Activated CD4-positive, alpha-beta T cell treated with anti-CD3 and anti-CD28 coated beads, Interleukin-2, amount 50 U/mL, for 4 hours (primary cell): ENCODE data around the gene DDR1.
"Not testable (repeated sequence)": the region's sequence is repeated elsewhere in the genome, so short reads cannot be mapped to it uniquely, and the experiment has no call there.

Experiments
- DNase-seq, 2 experiments: peaks; one replicate each; pipeline ENCODE4 v3.0.0-alpha.2; 2020

The DDR1 gene

DNA sequence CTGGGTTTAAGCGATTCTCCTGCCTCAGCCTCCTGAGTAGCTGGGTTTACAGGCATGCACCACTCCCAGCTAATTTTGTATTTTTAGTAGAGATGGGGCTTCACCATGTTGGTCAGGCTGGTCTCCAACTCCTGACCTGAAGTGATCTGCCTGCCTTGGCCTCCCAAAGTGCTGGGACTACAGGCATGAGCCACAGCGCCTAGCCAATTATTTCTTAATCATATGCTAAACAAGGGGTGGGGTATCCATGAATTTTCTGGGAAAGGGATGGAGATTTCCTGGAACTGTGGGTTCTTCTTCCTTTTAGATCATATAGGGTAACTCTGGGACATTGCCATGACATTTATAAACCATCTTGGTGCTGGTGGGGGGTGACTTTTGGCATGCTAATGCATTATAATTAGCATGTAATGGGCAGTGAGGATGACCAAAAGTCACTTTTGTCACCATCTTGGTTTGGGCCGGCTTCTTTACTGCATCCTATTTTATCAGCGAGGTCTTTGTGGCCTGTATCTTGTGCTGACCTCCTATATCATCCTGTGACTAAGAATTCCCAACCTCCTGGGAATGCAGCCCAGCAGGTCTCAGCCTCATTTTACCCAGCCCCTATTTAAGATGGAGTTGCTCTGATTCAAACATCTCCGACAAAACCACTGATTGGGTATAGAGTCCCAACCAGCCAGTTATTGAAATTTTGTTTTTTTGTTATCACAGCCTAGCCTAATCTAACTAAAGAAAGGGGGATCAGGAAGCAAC, 29.9 kb upstream of the DDR1 start:
- no peak for DNase-seq

DNA sequence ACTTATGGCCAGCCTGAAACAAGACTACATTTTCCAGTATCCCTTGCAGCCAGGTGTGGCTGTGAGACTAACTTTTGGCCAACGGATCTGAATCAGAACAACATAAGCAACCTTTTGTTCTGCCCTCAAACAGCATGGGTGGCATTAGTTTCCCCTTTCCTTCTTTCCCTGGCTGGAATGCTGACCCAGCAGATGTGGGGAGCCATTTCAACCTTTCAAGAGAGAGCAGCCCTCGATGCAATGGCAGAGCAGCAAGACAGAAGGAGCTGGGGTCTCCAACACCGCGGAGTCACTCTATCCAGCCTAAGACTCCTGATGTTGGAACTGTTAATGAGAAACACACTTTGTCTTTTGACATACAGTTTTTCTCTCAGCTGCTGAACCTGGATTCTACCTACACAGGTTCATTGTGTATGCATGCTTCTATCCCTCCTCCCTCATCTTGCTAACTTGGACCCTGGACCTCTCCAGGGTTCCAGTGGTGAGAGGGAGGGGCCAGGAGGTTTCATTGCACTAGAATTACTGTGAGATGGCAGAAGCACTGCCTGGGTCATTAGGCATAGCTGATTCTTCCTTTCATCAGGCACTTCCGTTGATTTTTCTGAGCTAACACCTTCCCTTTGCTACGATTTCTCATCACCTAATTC, 28.8 kb upstream of the DDR1 start:
- no peak for DNase-seq

DNA sequence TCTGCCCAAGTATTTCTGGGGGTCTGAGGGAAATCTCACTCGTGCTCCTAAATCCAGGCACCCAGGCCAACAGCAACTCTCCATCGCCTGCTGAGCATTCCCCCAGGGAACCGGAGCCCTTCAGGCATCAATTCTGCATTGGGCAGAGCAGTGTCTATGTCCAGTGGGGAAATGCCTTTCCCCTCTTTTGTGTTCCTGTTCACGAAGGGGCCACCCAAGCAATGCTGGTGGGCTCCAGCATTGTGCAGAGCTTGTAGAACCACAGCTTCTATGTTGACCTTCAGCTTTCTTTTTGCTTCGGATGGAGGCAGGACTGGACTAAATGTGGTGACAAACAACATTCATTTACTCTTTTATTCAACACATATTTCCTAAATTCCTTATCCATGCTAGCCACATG, 27.2 kb upstream of the DDR1 start:
- no peak for DNase-seq

DNA sequence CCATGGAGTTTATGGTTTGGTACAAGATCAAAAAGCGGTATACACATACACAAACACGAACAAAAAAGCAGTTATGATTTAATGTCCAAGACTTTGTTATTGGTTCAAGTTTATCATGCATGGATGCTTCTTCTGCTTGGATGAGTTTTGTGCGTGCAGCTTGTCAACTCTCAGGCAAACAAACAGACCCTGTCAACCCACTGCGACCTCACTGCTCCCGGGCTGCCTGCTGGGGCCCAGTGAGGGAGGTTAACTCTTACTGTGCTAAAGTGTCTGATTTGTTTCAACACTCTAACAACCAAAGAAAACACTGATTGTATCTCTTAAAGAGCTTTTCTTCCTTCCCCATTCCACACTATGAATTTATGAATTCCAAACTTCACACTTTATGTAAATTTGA, 26.8 kb upstream of the DDR1 start:
- DNase-seq: no peak

DNA sequence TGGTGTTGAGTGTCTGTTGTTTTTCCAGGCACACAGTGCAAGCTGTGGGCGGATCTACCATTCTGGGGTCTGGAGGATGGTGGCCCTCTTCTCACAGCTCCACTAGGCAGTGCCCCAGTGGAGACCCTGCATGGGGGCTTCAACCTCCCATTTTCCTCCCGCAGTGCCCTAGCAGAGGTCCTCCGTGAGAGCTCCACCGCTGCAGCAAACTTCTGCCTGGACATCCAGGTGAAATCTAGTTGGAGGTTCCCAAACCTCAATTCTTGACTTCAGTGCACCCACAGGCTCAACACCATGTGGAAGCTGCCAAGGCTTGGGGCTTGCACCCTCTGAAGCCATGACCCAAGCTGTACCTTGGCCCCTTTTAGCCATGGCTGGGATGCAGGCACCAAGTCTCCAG, 24.6 kb upstream of the DDR1 start:
- not testable (repeated sequence) for DNase-seq

DNA sequence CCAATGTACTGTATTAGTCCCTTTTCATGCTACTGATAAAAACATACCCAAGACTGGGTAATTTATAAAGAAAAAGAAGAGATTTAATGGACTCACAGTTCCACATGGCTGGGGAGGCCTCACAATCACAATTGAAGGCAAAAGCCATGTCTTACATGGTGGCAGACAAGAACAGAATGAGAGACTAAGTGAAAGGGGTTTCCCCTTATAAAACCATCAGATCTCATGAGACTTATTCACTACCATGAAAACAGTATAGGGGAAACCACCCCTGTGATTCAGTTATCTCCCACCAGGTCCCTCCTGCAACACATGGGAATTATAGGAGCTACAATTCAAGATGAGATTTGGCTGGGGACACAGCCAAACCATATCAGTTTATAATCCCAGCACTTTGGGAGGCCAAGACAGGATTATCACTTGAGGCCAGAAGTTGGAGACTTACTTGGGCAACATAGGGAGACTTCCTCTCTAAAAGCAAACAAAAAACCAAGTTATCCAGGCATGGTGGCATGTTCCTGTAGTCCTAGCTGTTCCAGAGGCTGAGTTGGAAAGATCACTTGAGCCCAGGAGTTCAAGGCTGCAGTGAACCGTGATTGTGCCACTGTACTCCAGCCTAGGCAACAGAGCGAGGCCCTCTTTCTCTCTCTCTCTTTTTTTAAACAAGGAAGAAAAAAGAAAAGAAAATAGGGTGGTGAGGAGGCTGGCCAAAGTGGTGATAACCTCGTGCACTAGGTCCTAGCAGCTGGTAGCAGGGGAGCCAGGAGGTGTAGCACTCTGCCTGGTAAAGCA, 22.9 kb upstream of the DDR1 start:
- no peak for DNase-seq

DNA sequence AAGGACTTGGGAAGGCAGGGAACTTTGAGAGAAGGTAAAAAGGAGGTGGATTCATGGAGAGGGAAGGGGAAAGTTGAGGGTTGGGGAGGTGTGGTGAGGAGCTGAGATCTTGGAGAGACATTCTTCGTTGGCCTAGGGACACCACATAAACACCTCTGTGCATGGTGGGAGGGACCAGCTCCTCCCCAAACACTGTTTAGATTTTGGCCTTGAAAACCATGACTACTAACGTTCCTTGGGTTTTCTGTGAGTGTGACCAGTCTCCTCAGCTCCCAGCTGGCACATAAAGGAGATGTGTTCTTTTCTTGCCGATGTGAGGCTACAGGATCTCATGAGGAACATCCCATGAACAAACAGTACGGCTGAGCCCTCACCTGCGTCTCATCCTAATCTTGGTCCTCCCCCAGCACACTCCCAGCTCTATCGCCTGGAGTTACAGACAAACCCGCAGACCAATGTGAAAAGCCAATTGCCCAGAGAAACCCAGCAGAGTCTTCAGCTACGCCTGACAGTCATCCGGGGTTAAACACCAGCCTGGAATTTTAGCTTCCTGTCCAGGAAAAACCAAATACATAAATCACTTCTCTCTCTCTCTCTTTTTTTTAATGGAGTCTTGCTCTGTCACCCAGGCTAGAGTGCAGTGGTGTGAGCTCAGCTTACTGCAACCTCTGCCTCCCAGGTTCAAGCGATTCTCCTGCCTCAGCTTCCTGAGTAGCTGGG, 22.0 kb upstream of the DDR1 start:
- no peak for DNase-seq

DNA sequence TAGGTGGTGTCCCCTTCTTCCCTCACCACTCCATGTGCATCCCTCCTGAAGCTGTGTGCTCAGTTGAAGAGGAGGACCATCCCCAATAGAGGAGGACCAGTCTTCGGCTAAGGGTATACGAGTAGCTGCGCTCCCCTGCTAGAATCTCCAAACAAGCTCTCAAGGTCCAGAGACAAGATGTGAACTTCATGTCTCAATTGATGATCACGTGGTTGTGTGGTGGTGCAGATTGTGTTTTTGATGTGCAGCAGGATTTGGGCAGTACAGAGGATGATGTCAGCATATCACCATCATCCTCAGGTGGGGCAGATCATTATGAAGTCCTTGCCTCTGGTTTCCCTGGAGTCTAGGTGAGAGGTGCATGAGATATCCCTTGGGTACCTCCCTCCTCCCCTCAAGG, 20.0 kb upstream of the DDR1 start:
- DNase-seq: no peak

DNA sequence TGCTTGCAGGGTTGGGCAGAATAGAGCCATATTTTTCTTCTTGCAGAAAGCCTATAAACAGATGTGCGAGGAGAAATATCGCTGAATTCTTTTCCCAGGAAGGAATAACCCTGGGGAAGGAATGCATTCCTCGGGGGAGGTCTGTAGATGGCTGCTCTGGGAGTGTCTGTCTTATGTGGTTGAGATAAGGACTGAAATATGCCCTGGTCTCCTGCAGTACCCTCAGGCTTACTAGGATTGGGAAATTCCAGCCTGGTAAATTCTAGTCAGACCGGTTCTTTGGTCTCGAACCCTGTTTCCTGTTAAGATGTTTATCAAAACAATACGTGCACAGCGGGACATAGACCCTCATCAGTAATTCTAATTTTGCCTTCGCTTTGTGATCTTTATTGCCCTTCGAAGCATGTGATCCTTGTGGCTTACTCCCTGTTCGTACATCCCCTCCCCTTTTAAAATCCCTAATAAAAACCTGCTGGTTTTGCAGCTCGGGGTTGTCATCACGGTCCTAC, 15.0 kb upstream of the DDR1 start:
- DNase-seq: not testable (repeated sequence)

DNA sequence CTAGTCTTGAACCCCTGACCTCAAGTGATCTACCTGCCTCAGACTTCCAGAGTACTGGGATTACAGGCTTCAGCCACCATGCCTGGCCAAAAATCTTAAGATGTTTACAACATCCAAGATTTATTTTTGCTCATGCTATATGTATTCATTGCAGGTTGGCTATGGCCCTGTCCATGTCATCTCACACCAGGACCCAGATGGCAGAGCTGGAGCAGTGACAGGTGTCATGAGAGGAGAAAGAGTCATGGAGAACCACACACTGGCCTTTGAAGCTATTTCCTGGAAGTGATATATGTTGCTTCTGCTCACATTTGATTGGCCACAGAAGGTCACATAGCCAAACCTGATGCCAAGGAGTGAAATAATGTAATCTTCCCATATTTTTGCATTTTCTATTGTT, 13.8 kb upstream of the DDR1 start:
- no peak for DNase-seq

DNA sequence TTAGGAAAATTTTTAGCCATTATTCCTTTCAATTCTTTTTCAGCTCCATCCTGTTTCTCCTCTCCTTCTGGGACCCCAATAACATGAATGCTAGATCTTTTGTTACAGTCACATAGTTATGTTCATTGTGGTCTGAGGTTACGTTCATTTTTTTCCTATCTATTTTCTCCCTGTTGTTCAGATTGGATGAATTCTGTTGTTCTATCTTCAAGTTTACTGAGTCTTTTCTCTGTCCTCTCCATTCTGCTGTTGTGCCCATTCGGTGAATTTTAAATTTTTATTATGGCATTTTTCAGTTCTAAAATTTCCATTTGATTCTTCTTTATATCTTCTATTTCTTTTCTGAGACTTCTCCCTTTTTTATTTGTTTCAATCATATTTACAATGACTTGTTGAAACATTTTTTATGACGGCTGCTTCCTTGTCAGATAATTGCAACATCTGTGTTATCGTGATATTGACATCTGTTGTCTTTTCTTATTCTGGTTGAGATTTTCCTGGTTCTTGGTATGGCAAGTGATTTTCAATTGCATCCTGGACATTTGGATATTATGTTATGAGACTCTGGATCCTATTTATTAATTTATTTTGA, 12.6 kb upstream of the DDR1 start:
- DNase-seq: no peak

DNA sequence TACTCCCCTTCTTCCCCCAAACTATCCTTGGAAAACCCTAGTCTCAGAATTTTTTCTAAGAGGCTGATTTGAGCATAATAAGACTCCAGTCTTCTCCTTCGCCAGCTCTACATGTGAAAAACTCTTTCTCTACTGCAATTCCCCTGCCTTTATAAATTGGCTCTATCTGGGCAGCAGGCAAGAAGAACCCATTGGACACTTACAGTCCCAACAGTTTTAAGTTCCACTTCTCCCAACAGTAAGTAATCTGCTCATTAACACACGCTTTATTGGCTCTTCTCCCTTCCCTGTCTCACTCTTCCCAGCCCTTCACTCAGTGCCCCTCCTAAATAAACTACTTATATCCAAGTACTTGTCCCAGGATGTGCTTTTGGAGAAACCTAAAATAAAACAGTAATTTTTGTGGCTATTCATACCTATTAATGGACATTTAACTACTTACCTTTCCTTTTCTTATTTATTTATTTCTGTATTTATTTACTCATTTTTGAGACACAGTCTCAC, 11.1 kb upstream of the DDR1 start:
- DNase-seq: no peak

DNA sequence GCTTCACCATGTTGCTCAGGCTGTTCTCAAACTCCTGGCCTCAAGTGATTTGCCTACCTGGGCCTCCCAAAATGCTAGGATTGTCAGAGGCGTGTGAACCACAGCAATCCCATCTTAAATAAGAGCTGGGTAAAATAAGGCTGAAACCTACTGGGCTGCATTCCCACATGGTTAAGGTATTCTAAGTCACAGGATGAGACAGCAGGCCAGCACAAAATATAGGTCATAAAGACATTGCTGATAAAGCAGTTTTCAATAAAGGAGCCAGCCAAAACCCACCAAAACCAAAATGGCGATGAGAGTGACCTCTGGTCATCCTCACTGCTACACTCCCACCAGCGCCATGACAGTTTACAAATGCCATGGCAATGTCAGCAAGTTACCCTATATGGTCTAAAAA, 10.5 kb upstream of the DDR1 start:
- not testable (repeated sequence) for DNase-seq

DNA sequence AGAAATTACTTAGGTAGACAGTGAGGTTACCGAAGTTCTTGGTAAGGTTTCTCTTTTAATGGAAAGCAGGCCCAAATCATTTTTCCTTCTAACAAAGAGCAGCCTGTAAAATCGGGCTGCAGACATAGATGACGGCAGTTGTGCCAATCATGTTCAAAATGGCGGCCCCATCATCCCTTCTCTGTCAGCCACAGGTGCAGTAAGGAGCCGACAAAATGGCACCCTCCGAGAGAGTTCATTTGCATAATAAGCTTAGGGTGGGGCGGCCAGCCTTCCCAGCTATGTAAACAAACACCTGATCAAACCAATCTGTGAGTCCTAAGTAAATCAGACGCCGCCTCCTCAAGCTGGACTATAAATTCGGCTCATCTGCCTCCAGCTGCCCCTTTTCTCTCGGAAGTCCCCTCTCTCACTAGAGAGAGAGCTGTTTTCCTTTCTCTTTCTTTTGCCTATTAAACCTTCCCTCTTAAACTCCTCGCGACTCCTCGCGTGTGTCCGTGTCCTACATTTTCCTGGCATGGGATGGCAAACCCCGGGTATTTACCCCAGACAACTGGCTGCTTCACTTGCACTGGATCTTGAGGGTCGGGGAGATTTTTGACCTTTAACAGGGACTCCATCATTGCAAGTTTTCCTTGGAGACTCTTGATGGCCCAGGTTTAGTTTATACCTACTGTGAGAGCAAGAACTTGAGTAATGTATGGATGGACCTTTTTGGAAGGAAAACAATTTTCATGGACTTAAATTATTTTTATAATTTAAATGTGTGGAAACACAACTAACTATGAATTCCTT, 8.9 kb upstream of the DDR1 start:
- no peak for DNase-seq

DNA sequence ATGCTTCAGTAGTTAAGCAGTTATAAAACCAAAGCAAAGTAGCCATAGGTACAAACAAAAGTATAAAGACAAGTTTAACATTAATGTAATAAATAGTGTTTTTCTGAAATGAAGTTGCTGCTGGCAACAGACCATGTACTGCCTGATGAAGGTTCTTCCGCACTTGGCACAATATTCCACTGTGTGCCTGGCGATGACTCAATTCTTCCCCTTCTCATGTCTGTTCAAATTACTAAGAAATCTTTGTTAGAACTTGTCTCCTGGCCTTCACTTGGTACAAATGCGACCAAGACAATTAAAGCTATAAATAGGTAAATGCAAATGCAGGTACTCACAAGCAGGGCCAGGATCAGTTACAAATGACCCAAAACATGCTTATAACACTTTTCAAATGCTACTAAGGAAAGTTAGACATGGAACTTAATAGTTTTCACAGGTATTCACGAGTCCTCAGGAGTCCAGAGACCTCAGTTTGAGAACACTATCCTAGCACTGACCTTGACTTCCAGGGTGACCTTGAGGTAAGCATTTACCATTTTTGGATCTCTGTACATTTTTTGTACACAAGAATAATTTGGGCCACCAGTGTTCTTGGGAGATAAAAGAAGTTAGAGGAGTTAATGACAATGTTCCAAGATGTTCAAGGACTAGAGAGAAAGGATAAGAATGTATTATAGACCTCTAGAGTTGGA, 8.1 kb upstream of the DDR1 start:
- no peak for DNase-seq

DNA sequence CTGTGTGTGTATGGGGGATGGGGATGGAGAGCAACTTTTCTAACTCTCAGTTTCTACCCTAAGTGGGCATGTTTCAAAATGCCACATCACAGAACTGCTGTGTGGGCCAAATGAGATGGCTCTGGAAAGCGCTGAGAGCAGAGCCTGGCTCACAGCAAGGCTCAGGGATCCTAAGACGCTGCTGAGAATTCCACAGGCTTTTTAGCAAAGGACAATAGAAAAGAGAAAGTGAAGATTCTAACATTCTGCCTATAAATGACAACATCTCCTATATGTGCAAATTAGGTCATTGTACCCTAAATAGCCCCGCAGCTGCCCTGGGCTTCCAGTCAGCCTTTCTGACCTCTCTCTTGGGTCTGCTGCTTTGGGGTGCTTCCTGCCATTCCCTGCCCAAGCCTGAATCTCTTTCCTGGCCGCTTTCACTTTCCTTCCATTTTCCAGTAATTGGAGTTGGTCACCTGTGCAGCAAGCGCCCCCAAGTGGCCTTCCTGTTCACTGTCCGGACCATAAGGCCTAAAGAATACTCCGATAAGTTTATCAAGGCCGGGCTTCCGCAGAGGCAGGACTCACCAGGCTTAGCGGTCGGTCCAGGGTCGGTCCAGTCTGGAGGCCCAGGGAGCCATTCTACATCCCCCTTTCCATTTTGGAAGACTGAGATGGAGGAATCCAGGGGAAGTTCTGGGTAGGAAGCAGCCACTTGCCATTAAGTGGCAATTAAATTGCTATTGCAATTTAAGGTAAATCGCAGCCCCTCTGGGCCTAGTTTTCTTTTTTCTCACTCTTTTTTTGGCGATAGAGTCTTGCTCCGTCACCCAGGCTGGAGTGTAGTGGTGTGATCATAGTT, 6.7 kb upstream of the DDR1 start:
- peak; percentile 75 for DNase-seq

DNA sequence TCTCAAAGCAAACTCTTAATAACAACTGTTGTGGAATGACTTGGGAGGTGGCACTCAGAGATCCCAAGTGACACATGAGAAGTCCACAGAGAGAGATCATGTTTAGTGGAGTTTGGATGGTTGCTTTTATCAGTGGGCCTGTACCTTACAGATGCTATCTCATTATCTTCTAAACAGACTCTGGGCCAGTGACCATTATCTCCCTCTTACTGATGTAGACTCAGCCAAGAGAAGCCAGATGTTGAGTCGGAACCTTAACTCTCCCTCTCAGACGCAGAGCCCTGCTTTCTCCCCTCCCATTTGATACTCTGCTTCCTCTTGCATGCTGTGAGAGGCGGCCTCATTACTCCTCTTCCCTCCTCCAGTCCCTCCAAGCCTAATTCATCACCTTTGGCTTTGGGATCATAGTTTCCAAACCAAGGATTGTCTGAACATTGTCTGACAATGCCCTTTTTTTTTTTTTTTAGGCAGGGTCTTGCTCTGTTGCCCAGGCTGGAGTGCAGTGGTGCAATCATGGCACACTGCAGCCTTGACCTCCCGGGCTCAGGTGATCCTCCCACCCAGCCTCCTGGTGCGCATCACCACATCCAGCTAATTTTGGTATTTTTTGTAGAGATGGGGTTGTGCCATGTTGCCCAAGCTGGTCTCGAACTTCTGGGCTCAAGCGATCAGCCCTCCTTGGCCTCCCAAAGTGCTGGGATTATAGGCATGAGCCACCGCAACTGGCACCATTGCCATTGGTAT, 4.5 kb upstream of the DDR1 start:
- no peak for DNase-seq

DNA sequence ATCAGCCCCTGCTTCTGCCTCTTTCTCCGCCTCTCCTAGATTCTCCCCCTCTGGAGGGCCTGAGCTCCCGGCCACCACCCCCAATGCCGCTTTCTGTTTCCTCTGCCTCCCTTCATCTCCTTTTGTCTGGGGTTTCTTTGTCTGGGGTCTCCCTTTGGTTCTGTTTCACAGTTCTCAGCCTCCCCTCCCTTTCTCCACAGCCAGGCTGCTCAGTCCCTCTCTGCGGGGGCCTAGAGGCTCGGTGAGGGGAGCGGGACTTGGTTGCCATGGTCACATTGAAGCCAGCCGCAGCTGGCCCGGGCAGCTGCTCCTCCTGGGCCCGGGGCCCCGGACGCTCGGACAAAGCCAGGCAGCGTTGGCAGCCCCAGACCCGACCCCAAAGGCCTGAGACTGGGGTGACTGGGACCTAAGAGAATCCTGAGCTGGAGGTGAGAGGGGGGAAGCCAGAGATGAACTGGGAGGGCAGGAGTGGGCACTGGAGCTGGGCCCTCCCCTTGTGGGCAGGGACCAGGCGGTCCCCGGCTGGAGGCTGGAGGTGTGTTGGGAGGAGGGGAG, 3.5 kb upstream of the DDR1 start:
- no peak for DNase-seq
